ENCODE measurements around the gene TEKTIP1. TPM values are rescaled to one million over a fixed set of nuclear protein-coding genes. Genes with fewer than 3 reads are reported as not detected.

TEKTIP1 gene
- total and polyA plus RNA-seq, 2 of the 4 experiments (the other 2 are of a cell fraction): not detected

- H3K9me1 ChIP-seq (ENCODE audit: insufficient read depth, low read length): peaks cover 13% of the 10 kb centered on the region
- H3K9me3 ChIP-seq (ENCODE audit: control insufficient read depth, insufficient read depth, low read length): no peaks in the 10 kb centered on the region
- H3K27me3 ChIP-seq (ENCODE audit: control insufficient read depth, insufficient read depth, low read length): no peaks in the 10 kb centered on the region
- H2BK20ac ChIP-seq (ENCODE audit: low read depth, low read length): no peak overlapping the region
- H3K27ac ChIP-seq (ENCODE audit: insufficient read depth, low read length): no peak overlapping the region
- no peak overlapping the region for H3K4me3 ChIP-seq (ENCODE audit: insufficient read depth, low read depth, low read length)
- POLR2A ChIA-PET (ENCODE audit: unreplicated experiment): no interaction called here
- intact Hi-C loops (cut with micrococcal nuclease) (no loop called here), dilution Hi-C loops (cut with HindIII; ENCODE audit: low sequenced_read_pairs, unreplicated experiment) (no loop called here), in situ Hi-C loops (cut with MboI; ENCODE audit: low sequenced_read_pairs) (no loop called here)
- ATAC-seq (ENCODE audit: low read depth) (no peak), DNase-seq (peak; percentile 43)
- H3K23ac ChIP-seq (ENCODE audit: low read depth, low read length): no peak overlapping the region
- H3K4me1 ChIP-seq (ENCODE audit: control insufficient read depth, insufficient read depth, low read length): peaks cover 5% of the 10 kb centered on the region
- H2AFZ ChIP-seq (replicated peaks; ENCODE audit: low read length, poor library complexity): peak overlapping the region; percentile 57
- WGBS, 2 experiments (ENCODE audit: extremely low coverage in 2 of 2, insufficient read length in 1 of 2): 51% methylated on average over 31 of the region's 78 CpGs; no CpG with 5 or more reads in 1 of the 2 experiments
- peaks cover 15% of the 10 kb centered on the region; the same call in 1 of the 2 replicates for H3K36me3 ChIP-seq (ENCODE audit: control insufficient read depth, insufficient read depth, low read length)
- no TSS peak for BruUV-seq (replicated peaks)
- peaks cover 15% of the 10 kb centered on the region; the same call in 1 of the 2 replicates for H4K20me1 ChIP-seq (ENCODE audit: insufficient read depth, low read length)
- CTCF ChIA-PET: no interaction called here
- H3K79me1 ChIP-seq (ENCODE audit: low read depth in 1 of 2, low read length in 2 of 2): peaks cover 3 to 20% of the 10 kb centered on the region in 2 experiments; a peak in 3 of 4 replicates
- no peak overlapping the region for H2BK15ac ChIP-seq (ENCODE audit: low read depth, low read length)
- 0 out of 2 replicates have a peak overlapping the region, but pooled peaks have one; percentile 2 for H2AK5ac ChIP-seq (ENCODE audit: low read depth, low read length)
- H3K14ac ChIP-seq (replicated peaks; ENCODE audit: low read depth, low read length): no peak overlapping the region
- H4K91ac ChIP-seq (ENCODE audit: insufficient read depth, low read depth, low read length): no peak overlapping the region; the same call in 1 of the 2 replicates
- H2BK5ac ChIP-seq (ENCODE audit: low read depth, low read length, poor library complexity, severe bottlenecking): no peak overlapping the region
- no peak overlapping the region for H3K56ac ChIP-seq (ENCODE audit: extremely low read depth, insufficient read depth, low read length)
- no peak overlapping the region for H4K8ac ChIP-seq (ENCODE audit: low read depth in 2 of 2, low read length in 2 of 2)
- H3K4ac ChIP-seq (ENCODE audit: low read depth, low read length): no peak overlapping the region
- H2BK120ac ChIP-seq (ENCODE audit: low read depth, low read length): no peak overlapping the region
- H3K18ac ChIP-seq (ENCODE audit: low read depth, low read length): no peak overlapping the region
- no peak overlapping the region for H3K9ac ChIP-seq (ENCODE audit: low read depth, low read length)
- no peak overlapping the region for H2AK9ac ChIP-seq (replicated peaks; ENCODE audit: low read depth, low read length, poor library complexity)
- no peak overlapping the region for H3K4me2 ChIP-seq (ENCODE audit: low read depth, low read length)
- no peak overlapping the region for H4K5ac ChIP-seq (ENCODE audit: low read depth, low read length)
- TF ChIP-seq ELK1 (IDR thresholded peaks at IDR 0.05; ENCODE audit: borderline replicate concordance, low read depth, low read length): no peak
- TF ChIP-seq SMC3 (IDR thresholded peaks at IDR 0.05; ENCODE audit: low read depth, low read length): no peak
- no peak for TF ChIP-seq USF2 (IDR thresholded peaks at IDR 0.05; ENCODE audit: low read depth, low read length)
- TF ChIP-seq FOS (IDR thresholded peaks at IDR 0.05; ENCODE audit: low read depth, low read length): no peak
- TF ChIP-seq CHD1 (IDR thresholded peaks at IDR 0.05; ENCODE audit: low read depth, low read length): no peak
- TF ChIP-seq MXI1 (IDR thresholded peaks at IDR 0.05; ENCODE audit: borderline replicate concordance, low read depth, low read length): no peak
- TF ChIP-seq MAFK (IDR thresholded peaks at IDR 0.05; ENCODE audit: low read depth, low read length): no peak
- TF ChIP-seq RCOR1 (IDR thresholded peaks at IDR 0.05; ENCODE audit: insufficient replicate concordance, low read length): no peak
- TF ChIP-seq RFX5 (IDR thresholded peaks at IDR 0.05; ENCODE audit: low read depth, low read length): no peak
- no peak for TF ChIP-seq NFE2L2 (IDR thresholded peaks at IDR 0.05; ENCODE audit: low read depth, low read length)
- TF ChIP-seq POLR2A (IDR thresholded peaks at IDR 0.05; ENCODE audit: low read depth, low read length): no peak
- TF ChIP-seq MAZ (IDR thresholded peaks at IDR 0.05; ENCODE audit: borderline replicate concordance, low read depth, low read length): no peak
- no peak for TF ChIP-seq CTCF (conservative IDR thresholded peaks at IDR 0.05; ENCODE audit: low read depth, low read length)
- no peak for TF ChIP-seq BHLHE40 (IDR thresholded peaks at IDR 0.05; ENCODE audit: low read depth, low read length)
- TF ChIP-seq RAD21 (IDR thresholded peaks at IDR 0.05; ENCODE audit: low read length): no peak
Observed at GRCh38 chr19:3576696-3577443, 37.9 kb downstream of the TEKTIP1 start.

Data from IMR-90 (cell line).